Neural progenitor cell (in vitro differentiated cells): ENCODE measurements around the gene CYP2B6. TPM values are rescaled to one million over a fixed set of nuclear protein-coding genes. Genes with fewer than 3 reads are reported as not detected.
"Not testable (repeated sequence)": the region's sequence is repeated elsewhere in the genome, so short reads cannot be mapped to it uniquely, and the experiment has no call there.

Source experiments
- DNase-seq: peaks from one replicate; pipeline ENCODE4 v3.0.0-alpha.2; 2016; ENCODE audit warnings: low spot score
- H2AFZ ChIP-seq: fragments of 200-600 bp; sonication (generic); replicated peaks from 2 replicates; pipeline ENCODE4 v1.6.1; 2016; ENCODE audit warnings: antibody characterized with exemption
- H3F3A ChIP-seq: fragments of 200-600 bp; sonication (generic); 2 replicates; pipeline ENCODE4 v1.6.1; 2016; ENCODE audit warnings: antibody characterized with exemption, low read depth
- H3K27ac ChIP-seq: fragments of 200-600 bp; sonication (generic); 2 replicates; pipeline ENCODE4 v1.5.1; 2016; ENCODE audit warnings: mild to moderate bottlenecking
- H3K27me3 ChIP-seq: fragments of 200-600 bp; sonication (generic); 2 replicates; pipeline ENCODE4 v1.6.1; 2016; ENCODE audit warnings: mild to moderate bottlenecking, moderate library complexity
- H3K36me3 ChIP-seq: fragments of 200-600 bp; sonication (generic); 2 replicates; pipeline ENCODE4 v1.5.1; 2016
- H3K4me1 ChIP-seq: fragments of 200-600 bp; sonication (generic); 2 replicates; pipeline ENCODE4 v1.6.1; 2016; ENCODE audit warnings: mixed run types
- H3K4me2 ChIP-seq: fragments of 200-600 bp; sonication (generic); 2 replicates; pipeline ENCODE4 v1.6.1; 2016
- H3K4me3 ChIP-seq: fragments of 200-600 bp; sonication (generic); 2 replicates; pipeline ENCODE4 v1.5.1; 2016
- H3K79me2 ChIP-seq: fragments of 200-600 bp; sonication (generic); 2 replicates; pipeline ENCODE4 v1.6.1; 2016; ENCODE audit warnings: low read depth
- H3K9ac ChIP-seq: fragments of 200-600 bp; sonication (generic); 2 replicates; pipeline ENCODE4 v1.6.1; 2016
- H3K9me3 ChIP-seq: fragments of 200-600 bp; sonication (generic); 2 replicates; pipeline ENCODE4 v1.5.1; 2016; ENCODE audit warnings: low read depth
- H4K20me1 ChIP-seq: fragments of 200-600 bp; sonication (generic); 2 replicates; pipeline ENCODE4 v1.6.1; 2016; ENCODE audit warnings: low read depth
- H3K27ac Mint-ChIP-seq: 3 replicates; pipeline ENCODE4 v1.8.0; 2021; ENCODE audit warnings: mixed read lengths
- H3K27me3 Mint-ChIP-seq: 2 replicates; pipeline ENCODE4 v1.8.0; 2022; ENCODE audit warnings: low read depth, mild to moderate bottlenecking, inconsistent platforms, moderate library complexity, mixed read lengths; ENCODE audit not compliant: insufficient read depth
- H3K36me3 Mint-ChIP-seq: 3 replicates; pipeline ENCODE4 v1.8.0; 2021; ENCODE audit warnings: mixed read lengths
- H3K4me1 Mint-ChIP-seq: 3 replicates; pipeline ENCODE4 v1.8.0; 2021; ENCODE audit warnings: mixed read lengths
- H3K4me3 Mint-ChIP-seq: 3 replicates; pipeline ENCODE4 v1.8.0; 2021; ENCODE audit warnings: mild to moderate bottlenecking, moderate library complexity, mixed read lengths
- H3K9me3 Mint-ChIP-seq: 3 replicates; pipeline ENCODE4 v1.8.0; 2020; ENCODE audit warnings: mixed read lengths
- EZH2 ChIP-seq: fragments of 200-600 bp; sonication (generic); IDR thresholded peaks from 2 replicates; pipeline ENCODE4 v1.6.1; 2017; ENCODE audit warnings: antibody characterized with exemption, mild to moderate bottlenecking, moderate library complexity
- EZH2phosphoT487 ChIP-seq: fragments of 200-600 bp; sonication (generic); IDR thresholded peaks from 2 replicates; pipeline ENCODE4 v1.6.1; 2017; ENCODE audit warnings: antibody characterized with exemption
- total RNA-seq: library from RNA; depleted of rRNA; stranded (reverse); fragments of >200 nt; gene quantifications from 2 replicates; pipeline ENCODE4 v1.2.3, GENCODE V29; 2015; ENCODE audit warnings: low replicate concordance
- TF ChIP-seq, protein P1 (sequence below): fragments of 200-600 bp; sonication (generic); IDR thresholded peaks from 2 replicates; pipeline ENCODE4 v1.5.1; 2017; ENCODE audit warnings: antibody characterized with exemption, mild to moderate bottlenecking

Gene CYP2B6
- total RNA-seq, 1 donor from 2014 or later = not detected

DNA sequence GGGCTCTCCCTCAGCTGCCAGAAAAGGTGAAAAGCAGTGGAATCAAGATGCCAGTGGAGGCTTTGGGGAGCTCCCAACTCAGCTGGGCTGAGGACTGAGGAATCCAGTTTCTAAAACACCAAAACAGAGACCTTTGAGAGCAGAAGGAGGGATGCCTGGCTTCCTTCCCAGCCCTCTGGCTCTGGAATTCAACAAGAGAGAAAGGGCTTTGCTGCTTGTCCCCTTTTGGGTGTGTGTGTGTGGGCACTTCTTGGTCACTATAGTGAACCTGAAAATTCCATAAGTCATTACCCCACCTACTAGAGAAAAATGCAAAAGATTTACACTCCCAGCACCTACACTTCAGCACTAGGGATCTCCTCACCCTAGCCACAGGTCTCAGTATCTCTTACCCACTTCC lies 30.3 kb upstream of the CYP2B6 start:
- Histone ChIP-seq H4K20me1 (no peaks in the 10 kb centered on the region), H3K36me3 (no peaks in the 10 kb centered on the region), H3K27me3 (no peaks in the 10 kb centered on the region), H3K9me3 (no peaks in the 10 kb centered on the region), H3K4me1 (peaks cover 7% of the 10 kb centered on the region), H3F3A (no peaks in the 10 kb centered on the region), H2AFZ (no peak overlapping the region), H3K79me2 (no peaks in the 10 kb centered on the region), H3K4me3 (no peak overlapping the region), H3K27ac (no peak overlapping the region), H3K9ac (no peak overlapping the region), H3K4me2 (no peak overlapping the region)
- H3K27ac Mint-ChIP-seq = no peak overlapping the region
- no peaks in the 10 kb centered on the region for H3K27me3 Mint-ChIP-seq
- DNase-seq = no peak
- no peak overlapping the region for H3K4me3 Mint-ChIP-seq
- no peaks in the 10 kb centered on the region for H3K4me1 Mint-ChIP-seq
- H3K9me3 Mint-ChIP-seq = peaks cover 3% of the 10 kb centered on the region
- TF ChIP-seq, protein P1, sequence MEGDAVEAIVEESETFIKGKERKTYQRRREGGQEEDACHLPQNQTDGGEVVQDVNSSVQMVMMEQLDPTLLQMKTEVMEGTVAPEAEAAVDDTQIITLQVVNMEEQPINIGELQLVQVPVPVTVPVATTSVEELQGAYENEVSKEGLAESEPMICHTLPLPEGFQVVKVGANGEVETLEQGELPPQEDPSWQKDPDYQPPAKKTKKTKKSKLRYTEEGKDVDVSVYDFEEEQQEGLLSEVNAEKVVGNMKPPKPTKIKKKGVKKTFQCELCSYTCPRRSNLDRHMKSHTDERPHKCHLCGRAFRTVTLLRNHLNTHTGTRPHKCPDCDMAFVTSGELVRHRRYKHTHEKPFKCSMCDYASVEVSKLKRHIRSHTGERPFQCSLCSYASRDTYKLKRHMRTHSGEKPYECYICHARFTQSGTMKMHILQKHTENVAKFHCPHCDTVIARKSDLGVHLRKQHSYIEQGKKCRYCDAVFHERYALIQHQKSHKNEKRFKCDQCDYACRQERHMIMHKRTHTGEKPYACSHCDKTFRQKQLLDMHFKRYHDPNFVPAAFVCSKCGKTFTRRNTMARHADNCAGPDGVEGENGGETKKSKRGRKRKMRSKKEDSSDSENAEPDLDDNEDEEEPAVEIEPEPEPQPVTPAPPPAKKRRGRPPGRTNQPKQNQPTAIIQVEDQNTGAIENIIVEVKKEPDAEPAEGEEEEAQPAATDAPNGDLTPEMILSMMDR = no peak
- no peak for TF ChIP-seq EZH2phosphoT487
- no peak for TF ChIP-seq EZH2
- H3K36me3 Mint-ChIP-seq = no peaks in the 10 kb centered on the region

DNA sequence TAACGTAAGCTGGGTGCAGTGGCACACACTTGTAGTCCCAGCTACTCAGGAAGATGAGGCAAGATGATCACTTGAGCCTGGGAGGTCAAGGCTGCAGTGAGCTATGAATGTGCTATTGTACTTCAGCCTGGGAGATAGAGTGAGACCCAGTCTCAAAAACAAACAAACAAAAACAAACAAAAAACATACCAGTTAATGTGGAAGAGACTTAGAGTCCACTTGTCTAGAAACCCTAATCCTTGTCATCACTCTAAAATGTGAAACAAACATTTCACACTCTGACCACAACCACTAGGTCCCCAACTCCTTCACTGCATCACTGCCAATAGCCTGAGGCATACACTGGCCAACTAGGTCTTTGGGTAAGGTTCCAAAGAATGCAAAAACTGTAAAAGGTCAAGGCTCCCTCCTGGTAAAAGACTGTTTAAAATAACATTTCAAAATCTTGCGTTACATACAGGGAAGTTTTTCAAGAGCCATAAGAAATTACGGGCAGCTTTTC lies 28.6 kb upstream of the CYP2B6 start:
- H3K9me3 Mint-ChIP-seq = peaks cover 8% of the 10 kb centered on the region
- H3K27ac Mint-ChIP-seq = no peak overlapping the region
- no peak overlapping the region for H3K27ac ChIP-seq

DNA sequence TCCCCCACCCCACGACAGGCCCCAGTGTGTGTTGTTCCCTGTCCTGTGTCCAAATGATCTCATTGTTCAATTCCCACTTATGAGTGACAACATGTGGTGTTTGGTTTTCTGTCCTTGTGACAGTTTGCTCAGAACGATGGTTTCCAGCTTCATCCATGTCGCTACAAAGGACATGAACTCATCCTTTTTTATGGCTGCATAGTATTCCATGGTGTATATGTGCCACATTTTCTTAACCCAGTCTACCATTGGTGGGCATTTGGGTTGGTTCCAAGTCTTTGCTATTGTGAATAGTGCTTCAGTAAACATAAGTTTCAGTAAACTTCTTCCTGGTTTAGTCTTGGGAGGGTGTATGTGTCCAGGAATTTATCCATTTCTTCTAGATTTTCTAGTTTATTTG lies 26.7 kb upstream of the CYP2B6 start:
- not testable (repeated sequence) for H3K27me3 Mint-ChIP-seq

More for the DNA sequence above, 28.6 kb upstream of the CYP2B6 start:
- TF ChIP-seq, protein P1 = no peak
- TF ChIP-seq EZH2phosphoT487 = no peak
- no peak for DNase-seq
- Histone ChIP-seq H3K79me2 (no peaks in the 10 kb centered on the region), H4K20me1 (no peaks in the 10 kb centered on the region), H3K36me3 (no peaks in the 10 kb centered on the region), H2AFZ (no peak overlapping the region), H3K4me1 (peaks cover 7% of the 10 kb centered on the region), H3K9me3 (no peaks in the 10 kb centered on the region), H3K27me3 (no peaks in the 10 kb centered on the region), H3K4me2 (no peak overlapping the region), H3K9ac (no peak overlapping the region), H3F3A (no peaks in the 10 kb centered on the region), H3K4me3 (no peak overlapping the region)
- Mint-ChIP-seq H3K36me3 (no peaks in the 10 kb centered on the region), H3K4me3 (no peak overlapping the region), H3K4me1 (no peaks in the 10 kb centered on the region), H3K27me3 (peaks cover 1% of the 10 kb centered on the region)

DNA sequence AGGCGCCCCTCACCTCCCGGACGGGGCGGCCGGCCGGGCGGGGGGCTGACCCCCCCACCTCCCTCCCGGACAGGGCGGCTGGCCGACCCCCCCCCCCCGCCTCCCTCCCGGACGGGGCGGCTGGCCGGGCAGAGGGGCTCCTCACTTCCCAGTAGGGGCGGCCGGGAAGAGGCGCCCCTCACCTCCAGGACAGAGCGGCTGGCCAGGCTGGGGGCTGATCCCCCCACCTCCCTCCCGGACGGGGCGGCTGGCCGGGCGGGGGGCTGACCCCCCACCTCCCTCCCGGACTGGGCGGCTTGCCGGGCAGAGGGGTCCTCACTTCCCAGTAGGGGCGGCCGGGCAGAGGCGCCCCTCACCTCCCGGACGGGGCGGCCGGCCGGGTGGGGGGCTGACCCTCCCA lies 25.7 kb upstream of the CYP2B6 start:
- H3K9me3 ChIP-seq, H3K27ac ChIP-seq, H3K27me3 ChIP-seq, H3K79me2 ChIP-seq, H3K36me3 Mint-ChIP-seq, H4K20me1 ChIP-seq, H3K27ac Mint-ChIP-seq, H3K36me3 ChIP-seq, H3K4me3 Mint-ChIP-seq, H3F3A ChIP-seq, H3K4me1 ChIP-seq, H3K4me2 ChIP-seq, H3K9ac ChIP-seq, H2AFZ ChIP-seq, H3K4me1 Mint-ChIP-seq, DNase-seq, H3K4me3 ChIP-seq, H3K27me3 Mint-ChIP-seq: not testable (repeated sequence)
- H3K9me3 Mint-ChIP-seq = peaks cover 13% of the 10 kb centered on the region

More for the DNA sequence above, 26.7 kb upstream of the CYP2B6 start:
- not testable (repeated sequence) for H3K79me2 ChIP-seq, H3F3A ChIP-seq, H3K36me3 Mint-ChIP-seq, H3K27ac ChIP-seq, H4K20me1 ChIP-seq, H3K9me3 ChIP-seq, H3K4me3 Mint-ChIP-seq, H3K4me1 Mint-ChIP-seq, H3K9ac ChIP-seq, DNase-seq, H3K4me2 ChIP-seq, H3K4me3 ChIP-seq, H3K27me3 ChIP-seq, H3K36me3 ChIP-seq, H3K27ac Mint-ChIP-seq, H3K4me1 ChIP-seq, H2AFZ ChIP-seq
- peaks cover 13% of the 10 kb centered on the region for H3K9me3 Mint-ChIP-seq

DNA sequence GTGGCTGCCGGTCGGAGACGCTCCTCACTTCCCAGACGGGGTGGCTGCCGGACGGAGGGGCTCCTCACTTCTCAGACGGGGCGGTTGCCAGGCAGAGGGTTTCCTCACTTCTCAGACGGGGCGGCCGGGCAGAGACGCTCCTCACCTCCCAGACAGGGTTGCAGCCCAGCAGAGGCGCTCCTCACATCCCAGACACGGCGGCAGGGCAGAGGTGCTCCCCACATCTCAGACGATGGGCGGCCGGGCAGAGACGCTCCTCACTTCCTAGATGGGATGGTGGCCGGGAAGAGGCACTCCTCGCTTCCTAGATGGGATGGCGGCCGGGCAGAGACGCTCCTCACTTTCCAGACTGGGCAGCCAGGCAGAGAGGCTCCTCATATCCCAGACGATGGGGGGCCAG lies 24.5 kb upstream of the CYP2B6 start:
- not testable (repeated sequence) for H3K27me3 Mint-ChIP-seq

DNA sequence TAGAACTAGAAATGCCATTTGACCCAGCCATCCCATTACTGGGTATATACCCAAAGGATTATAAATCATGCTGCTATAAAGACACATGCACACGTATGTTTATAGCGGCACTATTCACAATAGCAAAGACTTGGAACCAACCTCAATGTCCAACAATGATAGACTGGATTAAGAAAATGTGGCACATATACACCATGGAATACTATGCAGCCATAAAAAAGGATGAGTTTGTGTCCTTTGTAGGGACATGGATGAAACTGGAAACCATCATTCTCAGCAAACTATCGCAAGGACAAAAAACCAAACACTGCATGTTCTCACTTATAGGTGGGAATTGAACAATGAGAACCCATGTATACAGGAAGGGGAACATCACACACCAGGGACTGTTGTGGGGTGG lies 23.0 kb upstream of the CYP2B6 start:
- H3K4me3 Mint-ChIP-seq, H3K4me1 ChIP-seq, H3K9ac ChIP-seq, H3K27me3 ChIP-seq, H4K20me1 ChIP-seq, H3K4me2 ChIP-seq, H3K79me2 ChIP-seq, H3K9me3 ChIP-seq, H3K27ac ChIP-seq, H2AFZ ChIP-seq, H3K27ac Mint-ChIP-seq, DNase-seq, H3K4me1 Mint-ChIP-seq, H3F3A ChIP-seq, H3K36me3 Mint-ChIP-seq, H3K4me3 ChIP-seq, H3K36me3 ChIP-seq: not testable (repeated sequence)
- Mint-ChIP-seq H3K27me3 (peaks cover 11% of the 10 kb centered on the region), H3K9me3 (peaks cover 13% of the 10 kb centered on the region)

More for the DNA sequence above, 24.5 kb upstream of the CYP2B6 start:
- H3K36me3 Mint-ChIP-seq, H3K9me3 ChIP-seq, H3K79me2 ChIP-seq, H3K27ac Mint-ChIP-seq, H4K20me1 ChIP-seq, DNase-seq, H3K27me3 ChIP-seq, H3K4me3 Mint-ChIP-seq, H3K4me2 ChIP-seq, H3K4me1 Mint-ChIP-seq, H3K9ac ChIP-seq, H3F3A ChIP-seq, H3K4me1 ChIP-seq, H3K36me3 ChIP-seq, H3K27ac ChIP-seq, H2AFZ ChIP-seq, H3K4me3 ChIP-seq: not testable (repeated sequence)
- H3K9me3 Mint-ChIP-seq = peaks cover 13% of the 10 kb centered on the region

DNA sequence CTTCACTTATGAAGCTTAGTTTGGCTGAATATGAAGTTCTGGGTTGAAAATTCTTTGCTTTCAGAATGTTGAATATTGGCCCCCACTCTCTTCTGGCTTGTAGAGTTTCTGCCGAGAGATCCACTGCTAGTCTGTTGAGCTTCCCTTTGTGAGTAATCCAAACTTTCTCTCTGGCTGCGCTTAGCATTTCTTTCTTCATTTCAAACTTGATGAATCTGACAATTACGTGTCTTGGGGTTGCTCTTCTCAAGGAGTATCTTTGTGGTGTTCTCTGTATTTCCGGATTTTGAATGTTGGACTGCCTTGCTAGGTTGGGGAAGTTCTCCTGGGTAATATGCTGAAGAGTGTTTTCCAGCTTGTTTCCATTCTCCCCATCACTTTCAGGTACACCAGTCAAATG lies 21.4 kb upstream of the CYP2B6 start:
- not testable (repeated sequence) for DNase-seq, H3K27ac Mint-ChIP-seq, H3K4me1 Mint-ChIP-seq, H3K9ac ChIP-seq, H3F3A ChIP-seq, H4K20me1 ChIP-seq, H3K79me2 ChIP-seq, H3K27me3 ChIP-seq, H3K36me3 Mint-ChIP-seq, H3K4me3 Mint-ChIP-seq, H3K9me3 ChIP-seq, H3K27ac ChIP-seq, H3K9me3 Mint-ChIP-seq, H2AFZ ChIP-seq, H3K4me2 ChIP-seq, H3K4me3 ChIP-seq, H3K4me1 ChIP-seq, H3K36me3 ChIP-seq
- peaks cover 11% of the 10 kb centered on the region for H3K27me3 Mint-ChIP-seq
